ENCODE measurements around the gene USP16.
A peak's percentile ranks its signal among the peaks of the same experiment; 100 is the strongest.
"Not testable (repeated sequence)": the region's sequence is repeated elsewhere in the genome, so short reads cannot be mapped to it uniquely, and the experiment has no call there.

Gene USP16

GRCh38 chr21:29024474-29025327, at the start of gene USP16:
Gene USP16 (plus strand): TSS chr21:29024668. CDS start chr21:29027914, 3,246 bp downstream.
- TF ChIP-seq ZNF384 (IDR thresholded peaks at IDR 0.05) (no peak), PKNOX1 (IDR thresholded peaks at IDR 0.05) (peak; percentile 99), NFRKB (IDR thresholded peaks at IDR 0.05) (no peak), SP1 (IDR thresholded peaks at IDR 0.05) (no peak), TARDBP (IDR thresholded peaks at IDR 0.05) (peak; percentile 85), FOXA1 (IDR thresholded peaks at IDR 0.05) (no peak), HDGF (IDR thresholded peaks at IDR 0.05; ENCODE audit: borderline replicate concordance) (no peak), BHLHE40 (IDR thresholded peaks at IDR 0.05; ENCODE audit: borderline replicate concordance) (no peak), L3MBTL2 (conservative IDR thresholded peaks at IDR 0.05) (peak; percentile 73), ELF4 (IDR thresholded peaks at IDR 0.05) (peak; percentile 66)
- peak; percentile 98 for DNase-seq (ENCODE audit: extremely low spot score)
- ChIA-PET POLR2A (interaction anchor here (0.6 to 4.5 kb wide), 18 partner anchors 9 to 131 kb away, joined by 3 to 55 read pairs (median 4); partner anchors contain the start of genes CCT8 and LTN1), CTCF (no interaction called here)

GRCh38 chr21:28975397-28975796, 49.1 kb upstream of the USP16 start:
- no peak for DNase-seq (ENCODE audit: extremely low spot score)
- TF ChIP-seq ZNF384 (IDR thresholded peaks at IDR 0.05) (no peak), CTBP1 (IDR thresholded peaks at IDR 0.05; ENCODE audit: borderline replicate concordance) (no peak), BHLHE40 (IDR thresholded peaks at IDR 0.05; ENCODE audit: borderline replicate concordance) (no peak)

GRCh38 chr21:28979092-28979491, 45.4 kb upstream of the USP16 start:
- DNase-seq (ENCODE audit: extremely low spot score), result no peak
- POLR2A ChIA-PET, result no interaction called here
- CTCF ChIA-PET, result no interaction called here
- TF ChIP-seq BHLHE40 (IDR thresholded peaks at IDR 0.05; ENCODE audit: borderline replicate concordance) (no peak), FOXA1 (IDR thresholded peaks at IDR 0.05) (no peak), LEF1 (IDR thresholded peaks at IDR 0.05; ENCODE audit: borderline replicate concordance) (no peak), SUZ12 (IDR thresholded peaks at IDR 0.05) (no peak), FOXM1 (IDR thresholded peaks at IDR 0.05; ENCODE audit: borderline replicate concordance) (no peak), SP1 (IDR thresholded peaks at IDR 0.05) (no peak), ELF4 (IDR thresholded peaks at IDR 0.05) (no peak), CTBP1 (IDR thresholded peaks at IDR 0.05; ENCODE audit: borderline replicate concordance) (no peak), TARDBP (IDR thresholded peaks at IDR 0.05) (no peak), FOXK2 (IDR thresholded peaks at IDR 0.05) (no peak), PKNOX1 (IDR thresholded peaks at IDR 0.05) (no peak), HDGF (IDR thresholded peaks at IDR 0.05; ENCODE audit: borderline replicate concordance) (no peak), ZNF384 (IDR thresholded peaks at IDR 0.05) (no peak), L3MBTL2 (conservative IDR thresholded peaks at IDR 0.05) (no peak), NFRKB (IDR thresholded peaks at IDR 0.05) (no peak)

More at GRCh38 chr21:28975397-28975796, 49.1 kb upstream of the USP16 start:
- ChIA-PET CTCF (no interaction called here), POLR2A (interaction anchor here (0.7 to 1.5 kb wide), 3 partner anchors 17 to 66 kb away, joined by 3 read pairs; partner anchors contain the start of gene LTN1)

- ChIA-PET CTCF (no interaction called here), POLR2A (no interaction called here)
- DNase-seq (ENCODE audit: extremely low spot score), result no peak
- no peak for TF ChIP-seq L3MBTL2 (conservative IDR thresholded peaks at IDR 0.05)
- no peak for TF ChIP-seq ARNT (IDR thresholded peaks at IDR 0.05)
- no peak for TF ChIP-seq PKNOX1 (IDR thresholded peaks at IDR 0.05)
- no peak for TF ChIP-seq FOXA1 (IDR thresholded peaks at IDR 0.05)
- no peak for TF ChIP-seq FOXK2 (IDR thresholded peaks at IDR 0.05)
These were observed 41.8 kb upstream of the USP16 start for GRCh38 chr21:28982637-28983036.

- DNase-seq (ENCODE audit: extremely low spot score), result no peak
- no peak for TF ChIP-seq ARNT (IDR thresholded peaks at IDR 0.05)
- TF ChIP-seq PKNOX1 (IDR thresholded peaks at IDR 0.05), result no peak
- no peak for TF ChIP-seq HDGF (IDR thresholded peaks at IDR 0.05; ENCODE audit: borderline replicate concordance)
- TF ChIP-seq CTBP1 (IDR thresholded peaks at IDR 0.05; ENCODE audit: borderline replicate concordance), result no peak
- TF ChIP-seq LEF1 (IDR thresholded peaks at IDR 0.05; ENCODE audit: borderline replicate concordance), result no peak
- no peak for TF ChIP-seq SP1 (IDR thresholded peaks at IDR 0.05)
- TF ChIP-seq ZNF384 (IDR thresholded peaks at IDR 0.05), result no peak
- no peak for TF ChIP-seq TARDBP (IDR thresholded peaks at IDR 0.05)
- TF ChIP-seq FOXK2 (IDR thresholded peaks at IDR 0.05), result no peak
- TF ChIP-seq FOXM1 (IDR thresholded peaks at IDR 0.05; ENCODE audit: borderline replicate concordance), result no peak
- TF ChIP-seq FOXA1 (IDR thresholded peaks at IDR 0.05), result no peak
- ChIA-PET POLR2A (interaction anchor here (1.2 kb wide), 1 partner anchor 16 kb away, joined by 4 read pairs; no protein-coding TSS in a partner anchor), CTCF (no interaction called here)
These were observed 37.8 kb upstream of the USP16 start for GRCh38 chr21:28986677-28987076.

GRCh38 chr21:28988146-28988545, 36.3 kb upstream of the USP16 start:
- CTCF ChIA-PET; POLR2A ChIA-PET; DNase-seq (ENCODE audit: extremely low spot score): not testable (repeated sequence)

Measured in HEK293T (cell line).